IgD-negative memory B cell (primary cell): Measurements from ENCODE around the gene DOCK8. TPM values are rescaled to one million over a fixed set of nuclear protein-coding genes. Genes with fewer than 3 reads are reported as not detected.

ENCODE experiments used
- H3K27ac Mint-ChIP-seq, 3 donors: one replicate each; pipeline ENCODE4 v1.8.0; 2020 to 2022; ENCODE audit warnings: mild to moderate bottlenecking in 3 of 3, mixed read lengths in 3 of 3, moderate library complexity in 1 of 3
- H3K27me3 Mint-ChIP-seq: one replicate; pipeline ENCODE4 v1.8.0; 2021; ENCODE audit warnings: mixed read lengths
- H3K36me3 Mint-ChIP-seq: one replicate; pipeline ENCODE4 v1.8.0; 2020; ENCODE audit warnings: mild to moderate bottlenecking, mixed read lengths
- H3K4me1 Mint-ChIP-seq, 3 donors: one replicate each; pipeline ENCODE4 v1.8.0; 2020 to 2022; ENCODE audit warnings: mixed read lengths in 3 of 3, mild to moderate bottlenecking in 1 of 3
- H3K4me3 Mint-ChIP-seq, 4 donors: one replicate each; pipeline ENCODE4 v1.8.0; 2020 to 2022; ENCODE audit warnings: mild to moderate bottlenecking in 4 of 4, mixed read lengths in 4 of 4, moderate library complexity in 3 of 4
- H3K9me3 Mint-ChIP-seq, 3 donors: one replicate each; pipeline ENCODE4 v1.8.0; 2020 to 2021; ENCODE audit warnings: mixed read lengths in 3 of 3, mild to moderate bottlenecking in 1 of 3
- polyA plus RNA-seq: library from polyadenylated mRNA; unstranded; fragments of 300-500 nt; fragmentation: Illumina TruSeq; gene quantifications from one replicate; pipeline ENCODE4 v1.2.3, GENCODE V29; 2021

The DOCK8 gene
- polyA plus RNA-seq, 1 donor from 2014 or later: 76.8 TPM

DNA sequence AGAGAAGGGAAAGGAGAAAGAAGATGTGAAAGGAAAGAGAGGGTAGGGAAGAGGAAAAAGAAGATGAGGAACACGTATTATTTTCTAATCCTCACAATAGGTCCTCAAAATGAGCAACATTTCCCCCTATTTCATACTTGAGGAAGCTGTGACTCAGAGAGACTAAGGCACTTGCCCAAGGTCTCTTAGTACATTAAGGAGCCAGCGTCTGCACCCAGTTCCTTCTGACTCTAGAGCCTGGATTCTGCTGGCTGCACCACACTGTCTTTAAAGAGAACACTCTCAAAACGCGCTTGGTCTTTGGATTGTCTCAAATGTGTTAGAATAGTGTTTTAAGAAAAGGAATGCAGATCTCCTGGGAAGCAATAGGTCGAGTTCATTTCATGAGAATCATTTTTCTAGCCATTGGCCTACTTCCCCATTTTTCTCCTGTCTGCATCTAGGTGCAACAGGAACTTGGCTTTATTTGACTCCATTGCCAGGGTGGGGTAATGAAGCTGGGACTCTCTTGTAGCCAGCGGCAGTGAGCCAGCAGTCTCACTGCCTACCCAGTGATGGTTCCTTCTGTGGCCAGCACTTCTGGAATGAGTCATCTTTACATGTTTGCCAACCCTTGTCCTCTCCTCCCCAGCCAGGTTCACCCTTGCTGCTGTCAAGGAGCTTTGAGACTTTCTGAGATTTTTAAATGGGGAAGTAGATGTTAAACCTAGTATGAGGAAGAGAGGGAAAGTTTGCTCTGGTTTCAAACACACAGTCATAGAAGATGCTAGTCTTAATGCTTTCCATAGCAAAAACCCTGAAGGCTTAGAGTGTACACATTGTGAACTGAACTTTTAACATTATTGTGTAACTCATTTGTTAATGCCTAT lies 82.7 kb downstream of the DOCK8 start:
- H3K27me3 Mint-ChIP-seq: no peaks in the 10 kb centered on the region
- H3K36me3 Mint-ChIP-seq: peaks cover 10% of the 10 kb centered on the region
- H3K27ac Mint-ChIP-seq: peak overlapping the region; percentile 60 to 98 (median 61)
- H3K9me3 Mint-ChIP-seq: no peaks in the 10 kb centered on the region
- peak overlapping the region in 3 of 4 donors; percentile 3 to 75 (median 6) for H3K4me3 Mint-ChIP-seq
- peaks cover 26 to 37% (median 33%) of the 10 kb centered on the region in 3 donors for H3K4me1 Mint-ChIP-seq

DNA sequence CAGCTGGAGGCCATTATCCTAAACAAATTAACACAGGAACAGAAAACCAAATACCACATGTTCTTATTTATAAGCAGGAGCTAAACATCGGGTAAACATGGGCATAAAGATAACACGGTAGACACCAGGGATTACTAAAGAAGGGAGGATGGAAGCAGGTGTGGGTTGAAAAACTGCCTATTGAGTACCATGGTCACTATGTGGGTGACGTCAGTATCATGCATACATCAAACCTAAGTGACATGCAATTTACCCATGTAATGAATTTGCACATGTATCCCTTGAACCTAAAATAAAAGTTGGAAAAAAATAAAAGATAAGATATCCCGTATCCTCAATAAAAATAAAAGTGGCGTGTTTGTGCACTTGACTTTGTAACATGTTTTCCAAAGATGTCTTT lies 88.8 kb downstream of the DOCK8 start:
- peak overlapping the region in 2 of 3 donors; percentile 1 to 8 for H3K27ac Mint-ChIP-seq
- no peak overlapping the region for H3K4me3 Mint-ChIP-seq
- peaks cover 5% of the 10 kb centered on the region for H3K36me3 Mint-ChIP-seq
- peaks cover 3 to 7% (median 5%) of the 10 kb centered on the region in 3 donors for H3K4me1 Mint-ChIP-seq
- no peaks in the 10 kb centered on the region for H3K27me3 Mint-ChIP-seq
- H3K9me3 Mint-ChIP-seq: no peaks in the 10 kb centered on the region

DNA sequence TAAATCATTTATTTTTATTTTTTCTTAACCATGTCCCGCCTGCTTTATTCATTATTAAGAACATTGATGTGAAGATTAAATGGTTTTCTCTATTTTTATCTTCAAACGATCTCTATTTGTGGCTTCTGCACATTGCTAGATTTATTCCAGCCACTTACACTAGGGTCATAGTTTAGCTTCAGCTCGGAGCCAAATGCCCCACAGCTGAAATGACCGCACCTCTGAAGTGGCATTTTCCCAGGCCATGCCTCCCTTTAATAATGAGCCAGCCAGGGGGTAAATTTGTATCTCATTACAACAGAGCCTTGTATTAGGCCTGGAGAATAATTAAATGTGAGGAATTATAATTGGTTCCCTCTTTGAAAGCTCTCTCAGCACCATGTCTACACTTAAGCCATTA lies 89.4 kb downstream of the DOCK8 start:
- Mint-ChIP-seq H3K27me3 (no peaks in the 10 kb centered on the region), H3K36me3 (peaks cover 5% of the 10 kb centered on the region), H3K27ac (peak overlapping the region in 1 of 3 donors; percentile 8), H3K9me3 (no peaks in the 10 kb centered on the region), H3K4me3 (no peak overlapping the region), H3K4me1 (peaks cover 2 to 5% (median 5%) of the 10 kb centered on the region in 3 donors)

DNA sequence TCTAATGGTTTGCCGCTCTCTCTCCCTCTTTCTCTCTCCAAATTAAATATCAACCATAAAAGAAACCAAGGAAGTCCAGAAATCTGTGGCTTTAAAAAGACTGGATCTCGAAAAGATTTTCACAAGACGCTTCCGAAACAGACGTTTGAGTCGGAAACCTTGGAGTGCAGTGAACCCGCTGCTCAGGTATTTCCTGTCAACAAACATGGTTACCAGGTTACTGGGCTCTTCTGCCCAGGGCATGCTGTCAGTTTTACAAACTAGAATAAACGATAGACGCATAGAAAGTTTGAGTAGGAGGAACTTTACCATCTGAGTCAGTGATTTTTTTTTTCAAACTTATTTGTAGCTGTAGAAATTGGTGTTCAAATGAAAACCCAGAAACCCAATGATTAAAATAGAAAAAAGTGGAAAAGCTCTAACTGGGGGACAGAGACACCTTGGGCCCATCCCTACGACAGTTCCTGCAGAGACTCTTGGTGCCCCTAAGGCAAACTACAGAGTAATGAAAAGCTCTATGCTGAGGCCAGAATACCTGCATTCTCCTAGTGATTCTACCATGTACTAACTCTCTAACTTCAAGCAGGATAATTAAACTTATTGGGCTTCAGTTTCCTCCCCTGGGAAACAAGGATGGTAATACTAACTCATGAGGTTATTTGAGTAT lies 90.0 kb downstream of the DOCK8 start:
- Mint-ChIP-seq H3K9me3 (no peaks in the 10 kb centered on the region), H3K36me3 (peaks cover 5% of the 10 kb centered on the region), H3K4me3 (no peak overlapping the region), H3K27ac (no peak overlapping the region), H3K27me3 (no peaks in the 10 kb centered on the region), H3K4me1 (peaks cover 2 to 5% (median 5%) of the 10 kb centered on the region in 3 donors)

DNA sequence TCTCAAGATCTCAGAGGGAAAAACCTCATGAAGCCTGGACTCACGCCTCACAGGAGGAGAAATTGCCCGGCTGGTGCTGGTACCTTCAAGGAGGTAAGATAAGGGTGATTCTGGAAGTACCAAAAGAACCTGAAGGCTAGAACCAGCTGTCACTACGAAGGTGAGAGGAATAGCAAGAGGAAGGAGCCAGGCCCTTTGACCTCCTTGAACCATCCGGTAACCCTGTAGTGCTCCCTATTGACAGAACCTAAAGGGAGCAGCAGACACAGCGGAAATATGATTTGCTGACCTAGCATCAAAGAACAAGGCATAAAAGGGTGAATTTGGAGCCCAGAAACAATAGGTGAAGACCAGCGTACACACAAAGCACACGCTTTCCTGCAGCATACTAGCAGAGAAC lies 92.2 kb downstream of the DOCK8 start:
- no peaks in the 10 kb centered on the region for H3K27me3 Mint-ChIP-seq
- peak overlapping the region; percentile 23 to 51 (median 27) for H3K27ac Mint-ChIP-seq
- no peaks in the 10 kb centered on the region for H3K9me3 Mint-ChIP-seq
- no peaks in the 10 kb centered on the region for H3K36me3 Mint-ChIP-seq
- H3K4me3 Mint-ChIP-seq: no peak overlapping the region
- H3K4me1 Mint-ChIP-seq: peaks cover 0 to 5% (median 2%) of the 10 kb centered on the region in 3 donors

DNA sequence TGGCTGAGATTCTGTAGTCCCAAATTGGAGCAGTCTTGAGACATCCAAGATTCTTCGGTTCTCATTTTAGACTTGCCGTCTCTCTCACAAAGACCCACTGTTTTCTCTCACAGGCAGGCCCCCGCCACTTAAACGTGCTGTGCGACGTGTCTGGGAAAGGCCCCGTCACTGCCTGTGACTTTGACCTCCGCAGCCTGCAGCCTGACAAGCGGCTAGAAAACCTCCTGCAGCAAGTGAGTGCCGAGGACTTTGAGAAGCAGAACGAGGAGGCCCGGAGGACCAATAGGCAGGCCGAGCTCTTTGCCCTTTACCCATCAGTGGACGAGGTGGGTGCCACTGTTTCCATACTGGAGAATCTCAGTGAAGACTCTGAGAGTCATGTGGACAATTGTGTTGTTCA lies 97.2 kb downstream of the DOCK8 start:
- Mint-ChIP-seq H3K9me3 (no peaks in the 10 kb centered on the region), H3K27ac (peak overlapping the region in 2 of 3 donors; percentile 46 to 68), H3K4me1 (no peaks in the 10 kb centered on the region), H3K27me3 (no peaks in the 10 kb centered on the region), H3K36me3 (no peaks in the 10 kb centered on the region), H3K4me3 (no peak overlapping the region)

DNA sequence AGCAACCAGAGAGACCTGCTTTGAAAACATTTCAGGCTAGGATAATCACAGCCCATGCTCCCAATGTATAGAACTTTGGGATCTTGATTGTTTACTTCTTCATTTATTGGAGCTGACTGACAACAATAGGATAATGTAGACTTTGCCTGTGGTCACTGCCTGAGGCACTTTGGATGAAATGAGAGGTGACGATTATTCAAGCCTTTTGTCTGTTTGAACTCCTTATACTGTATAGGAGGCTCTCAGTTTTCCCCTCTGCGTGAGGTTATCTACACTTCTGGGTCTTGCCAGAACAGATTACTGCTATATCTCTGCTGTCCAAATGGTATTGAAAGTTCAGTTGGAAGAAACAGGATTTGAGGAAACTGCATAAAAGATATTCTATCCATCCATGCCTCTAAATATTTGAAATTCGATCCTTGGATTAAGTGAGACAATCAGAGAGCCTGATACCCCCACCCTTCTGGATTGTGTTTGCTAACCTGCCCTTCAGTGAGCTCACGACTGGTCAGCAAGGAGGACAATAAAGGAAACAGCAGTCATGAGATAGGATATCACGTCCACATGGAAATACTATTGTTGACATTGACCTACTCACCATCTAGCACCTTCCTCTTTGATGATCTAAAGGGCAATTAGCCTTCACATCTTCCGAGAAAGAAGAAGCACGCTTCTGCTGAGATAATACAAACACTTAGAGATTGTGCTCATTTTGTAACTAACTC lies 98.1 kb downstream of the DOCK8 start:
- Mint-ChIP-seq H3K36me3 (peaks cover 4% of the 10 kb centered on the region), H3K4me3 (no peak overlapping the region), H3K27me3 (no peaks in the 10 kb centered on the region)

DNA sequence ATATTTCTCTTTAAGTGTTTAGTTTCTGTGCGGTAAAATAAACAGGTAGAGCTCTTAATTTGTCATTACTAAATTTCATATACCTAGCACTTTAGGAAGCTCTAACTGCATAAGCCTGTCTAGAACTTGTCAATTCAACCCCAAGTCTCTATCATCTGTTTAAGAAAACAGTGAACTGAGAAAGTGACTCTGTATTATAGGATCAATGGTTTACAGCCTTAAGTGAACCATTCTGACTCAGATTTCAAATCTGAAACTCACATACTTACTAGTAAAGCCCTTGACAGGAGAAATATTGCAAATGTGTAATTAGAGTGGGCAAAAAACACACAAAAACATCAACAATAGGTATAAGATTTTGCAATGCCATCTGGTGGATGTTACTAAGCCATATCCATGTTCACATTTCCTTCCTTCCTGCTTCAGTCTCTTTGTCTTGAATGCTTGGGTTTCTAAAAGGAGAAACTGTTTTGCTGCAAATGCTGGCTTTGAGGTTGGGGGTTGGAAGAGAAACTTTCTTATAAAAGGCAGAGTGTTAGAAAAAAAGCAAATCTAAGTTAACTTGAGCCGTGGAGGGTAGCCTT lies 101.8 kb downstream of the DOCK8 start:
- Mint-ChIP-seq H3K36me3 (peaks cover 4% of the 10 kb centered on the region), H3K27me3 (no peaks in the 10 kb centered on the region), H3K27ac (no peak overlapping the region), H3K4me3 (no peak overlapping the region), H3K9me3 (no peaks in the 10 kb centered on the region), H3K4me1 (no peaks in the 10 kb centered on the region)

More for the DNA sequence above, 98.1 kb downstream of the DOCK8 start:
- no peaks in the 10 kb centered on the region for H3K9me3 Mint-ChIP-seq
- H3K4me1 Mint-ChIP-seq: no peaks in the 10 kb centered on the region
- H3K27ac Mint-ChIP-seq: no peak overlapping the region

DNA sequence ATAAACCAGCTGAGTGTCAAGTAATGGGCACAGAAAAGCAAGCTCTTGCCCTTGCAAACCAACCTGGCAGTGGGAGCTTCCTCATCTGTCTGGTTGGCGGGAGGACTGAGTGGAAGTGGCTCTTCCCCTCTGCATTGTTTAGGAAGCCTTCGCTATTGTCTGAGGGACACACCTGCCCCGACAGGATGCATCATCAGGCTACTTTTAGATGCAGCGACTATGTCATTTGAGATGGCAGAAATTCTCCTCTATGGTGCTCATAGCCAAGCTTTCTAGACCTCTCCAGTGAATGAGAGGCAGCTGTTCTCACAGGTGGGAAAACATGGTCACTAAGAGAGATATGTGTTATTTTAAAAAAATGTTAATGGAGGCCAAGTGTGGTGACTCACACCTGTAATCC lies 104.0 kb downstream of the DOCK8 start:
- Mint-ChIP-seq H3K27ac (no peak overlapping the region), H3K36me3 (peaks cover 4% of the 10 kb centered on the region), H3K4me3 (no peak overlapping the region), H3K27me3 (no peaks in the 10 kb centered on the region), H3K4me1 (peaks cover 0 to 1% (median 0%) of the 10 kb centered on the region in 3 donors), H3K9me3 (no peaks in the 10 kb centered on the region)

DNA sequence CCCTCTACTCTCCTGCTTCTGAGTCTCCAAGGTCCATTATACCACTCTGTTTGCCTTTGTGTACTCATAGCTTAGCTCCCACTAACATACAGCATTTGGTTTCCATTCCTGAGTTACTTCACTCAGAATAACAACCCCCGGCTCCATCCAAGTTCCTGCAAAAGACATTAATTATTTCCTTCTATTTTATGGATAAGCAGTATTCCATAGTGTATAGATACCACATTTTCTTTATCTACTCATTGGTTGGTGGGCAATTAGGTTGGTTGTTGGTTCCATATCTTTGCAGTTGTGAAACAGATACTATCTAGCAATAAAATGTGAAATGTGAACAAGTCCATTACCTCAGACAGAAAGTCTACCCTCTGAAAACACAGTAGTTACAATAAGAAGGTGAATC lies 110.3 kb downstream of the DOCK8 start:
- H3K9me3 Mint-ChIP-seq: no peaks in the 10 kb centered on the region

DNA sequence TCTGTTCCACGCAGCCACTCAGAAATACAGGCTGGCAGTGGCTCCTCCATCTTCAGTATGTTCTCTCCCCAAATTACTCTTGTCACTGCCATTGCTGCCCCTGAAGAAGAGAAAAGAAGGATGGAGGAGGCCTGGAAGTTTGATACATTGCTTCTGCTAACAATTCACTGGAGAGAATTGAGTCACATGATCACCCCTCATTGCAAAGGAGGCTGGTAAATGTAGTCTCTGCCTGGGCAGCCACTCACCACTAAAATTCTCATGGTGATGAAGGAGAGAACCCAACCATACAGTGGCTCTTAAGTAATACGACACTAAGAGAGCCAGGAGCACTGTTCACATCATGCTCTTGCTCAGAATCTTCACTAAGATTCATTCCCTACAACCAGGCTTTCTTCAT lies 112.0 kb downstream of the DOCK8 start:
- peak overlapping the region in 2 of 3 donors; percentile 59 to 76 for H3K27ac Mint-ChIP-seq
- H3K4me1 Mint-ChIP-seq: peaks cover 0 to 4% (median 1%) of the 10 kb centered on the region in 3 donors
- H3K36me3 Mint-ChIP-seq: peaks cover 3% of the 10 kb centered on the region
- H3K27me3 Mint-ChIP-seq: no peaks in the 10 kb centered on the region
- H3K4me3 Mint-ChIP-seq: peak overlapping the region in 1 of 4 donors; percentile 33
- no peaks in the 10 kb centered on the region for H3K9me3 Mint-ChIP-seq

More for the DNA sequence above, 110.3 kb downstream of the DOCK8 start:
- H3K4me3 Mint-ChIP-seq: no peak overlapping the region
- H3K4me1 Mint-ChIP-seq: peaks cover 0 to 4% (median 0%) of the 10 kb centered on the region in 3 donors
- H3K36me3 Mint-ChIP-seq: peaks cover 3% of the 10 kb centered on the region
- peak overlapping the region in 1 of 3 donors; percentile 90 for H3K27ac Mint-ChIP-seq
- no peaks in the 10 kb centered on the region for H3K27me3 Mint-ChIP-seq

DNA sequence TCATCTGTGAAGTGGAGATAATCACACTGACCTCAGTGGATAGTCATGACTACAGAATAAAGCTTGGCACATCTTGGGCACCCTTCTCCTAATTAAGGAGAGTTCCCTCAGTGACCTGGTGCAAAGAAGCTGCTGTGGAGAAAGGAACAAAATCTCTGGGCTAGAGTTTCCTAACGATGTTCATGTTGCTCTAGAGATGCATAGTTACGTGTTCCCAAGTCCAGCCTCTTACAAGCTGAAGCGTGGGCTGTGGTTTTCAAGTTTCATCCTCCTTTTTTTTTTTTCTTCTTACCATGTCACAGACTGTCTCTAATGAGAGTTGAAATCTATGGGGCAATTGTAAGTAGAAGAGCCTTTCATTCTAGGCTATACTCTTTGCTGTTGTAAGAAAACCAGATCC lies 113.8 kb downstream of the DOCK8 start:
- H3K27ac Mint-ChIP-seq: peak overlapping the region in 1 of 3 donors; percentile 64
- peaks cover 0 to 4% (median 1%) of the 10 kb centered on the region in 3 donors for H3K4me1 Mint-ChIP-seq
- no peak overlapping the region for H3K4me3 Mint-ChIP-seq
- H3K36me3 Mint-ChIP-seq: peaks cover 3% of the 10 kb centered on the region
- H3K9me3 Mint-ChIP-seq: no peaks in the 10 kb centered on the region
- H3K27me3 Mint-ChIP-seq: no peaks in the 10 kb centered on the region

DNA sequence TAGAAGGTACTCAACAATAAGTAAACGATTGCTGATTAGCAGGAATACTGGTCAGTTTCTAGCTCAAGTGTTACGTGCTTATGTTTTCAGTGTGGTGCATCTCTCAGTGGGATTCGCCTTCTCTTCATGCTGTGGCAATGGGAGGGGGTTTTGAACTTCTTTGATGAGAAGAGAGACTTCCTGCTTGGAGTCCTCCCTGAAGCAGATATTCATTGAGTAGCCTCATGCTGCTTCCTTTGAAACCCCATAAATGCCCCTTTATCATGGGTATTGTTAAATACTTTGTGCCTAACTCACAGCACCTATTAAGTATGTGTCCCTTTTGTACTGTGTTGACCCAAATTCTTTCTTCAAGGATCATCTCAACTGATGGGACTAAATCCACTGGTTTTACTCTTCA lies 116.5 kb downstream of the DOCK8 start:
- peak overlapping the region in 1 of 3 donors; percentile 8 for H3K27ac Mint-ChIP-seq
- H3K4me1 Mint-ChIP-seq: peaks cover 0 to 3% (median 0%) of the 10 kb centered on the region in 3 donors
- H3K36me3 Mint-ChIP-seq: peaks cover 7% of the 10 kb centered on the region
- H3K4me3 Mint-ChIP-seq: no peak overlapping the region
- H3K27me3 Mint-ChIP-seq: no peaks in the 10 kb centered on the region
- H3K9me3 Mint-ChIP-seq: no peaks in the 10 kb centered on the region

DNA sequence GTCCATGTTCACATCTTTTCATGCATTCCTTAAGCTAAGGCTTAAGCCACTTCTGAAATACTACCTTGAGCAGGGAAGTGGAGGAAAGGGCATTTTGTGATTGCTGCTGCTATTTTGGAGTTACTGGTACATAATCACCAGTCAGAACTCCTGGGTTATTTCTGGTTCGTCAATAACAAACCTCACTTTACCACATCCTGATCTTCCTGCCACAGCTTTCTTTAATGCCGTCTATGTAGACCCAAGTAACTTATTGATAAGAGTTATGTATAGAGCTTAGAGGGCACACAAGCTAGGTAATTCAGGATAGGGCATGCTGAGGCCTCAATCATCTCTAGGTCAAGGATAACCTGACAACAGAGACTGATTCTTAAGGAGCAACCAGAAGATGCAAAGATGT lies 120.7 kb downstream of the DOCK8 start:
- no peaks in the 10 kb centered on the region for H3K27me3 Mint-ChIP-seq
- H3K4me1 Mint-ChIP-seq: peaks cover 0 to 3% (median 3%) of the 10 kb centered on the region in 3 donors
- H3K36me3 Mint-ChIP-seq: peaks cover 3% of the 10 kb centered on the region
- peak overlapping the region in 2 of 3 donors; percentile 4 to 33 for H3K27ac Mint-ChIP-seq
- H3K4me3 Mint-ChIP-seq: no peak overlapping the region
- no peaks in the 10 kb centered on the region for H3K9me3 Mint-ChIP-seq
